Mucosa of descending colon (tissue), 3 donors: ENCODE results near the gene PHACTR1. TPM values are rescaled to one million over a fixed set of nuclear protein-coding genes. Genes with fewer than 3 reads are reported as not detected.

Experiments
- ATAC-seq: fragments of 200-7000 bp; cut with Tn5 transposase; one replicate; pipeline ENCODE4 v1.9.1; 2020; ENCODE audit warnings: mild to moderate bottlenecking, moderate library complexity
- DNase-seq, 3 donors: peaks; one replicate each; pipeline ENCODE4 v3.0.0-alpha.2; 2020
- H3K36me3 ChIP-seq: fragments of 200-600 bp; one replicate; pipeline ENCODE4 v1.8.0; 2021; ENCODE audit warnings: low read depth, mild to moderate bottlenecking
- H3K4me1 ChIP-seq: fragments of 200-600 bp; one replicate; pipeline ENCODE4 v1.8.0; 2021; ENCODE audit warnings: low read depth, mild to moderate bottlenecking
- H3K4me3 ChIP-seq: fragments of 200-600 bp; one replicate; pipeline ENCODE4 v1.8.0; 2021; ENCODE audit warnings: mild to moderate bottlenecking
- H3K9me3 ChIP-seq: fragments of 200-600 bp; one replicate; pipeline ENCODE4 v1.8.0; 2021; ENCODE audit warnings: mild to moderate bottlenecking
- intact Hi-C, 2 donors: fragments of 100-400 bp; cut with DNase I in 1 of 2; cut with micrococcal nuclease in 1 of 2; formaldehyde crosslinking; loops; one replicate each; pipeline versions ENCODE4 v1.11.0 to v1.11.1; 2022; cut with DNase I, micrococcal nuclease
- long read RNA-seq, 2 donors: library from polyadenylated mRNA; unstranded; transcript quantifications; one replicate each; pipeline ENCODE4 v2.0.0, GENCODE V29; 2019 to 2021
- total RNA-seq, 3 donors: library from RNA; stranded (reverse); fragmentation: NEBNext Ultra II Directional in 2 of 3; extraction: Animal tissue kit (Norgen Biotek cat#: 25700) in 2 of 3; gene quantifications; one replicate each; pipeline versions ENCODE4 v1.2.1 to v1.2.4, GENCODE V29; 2021 to 2023
- TF ChIP-seq, protein P1 (sequence below): fragments of 200-600 bp; IDR thresholded peaks from one replicate; pipeline ENCODE4 v1.8.0; 2022; ENCODE audit warnings: antibody characterized with exemption, mild to moderate bottlenecking
- donor health status: DM: no; HTN: no; CAD: no; lungs with moderate emphysema.
- donor health status: DM: no; HTN: no; CAD: no.
- donor health status: DM: no; HTN: yes; CAD: no.

Gene PHACTR1
- 1 to 10 TPM; 2.7 to 4.7 (median 3.1) TPM for total RNA-seq
- long read RNA-seq, donor 1, partial matches to known transcripts = 1 of 3 reads
- long read RNA-seq, donor 1, other reads (novel, unspliced or antisense) = 2 of 3 reads
- long read RNA-seq, donor 2, partial matches to known transcripts = 0 of 1 reads
- long read RNA-seq, donor 2, other reads (novel, unspliced or antisense) = 1 of 1 reads

DNA sequence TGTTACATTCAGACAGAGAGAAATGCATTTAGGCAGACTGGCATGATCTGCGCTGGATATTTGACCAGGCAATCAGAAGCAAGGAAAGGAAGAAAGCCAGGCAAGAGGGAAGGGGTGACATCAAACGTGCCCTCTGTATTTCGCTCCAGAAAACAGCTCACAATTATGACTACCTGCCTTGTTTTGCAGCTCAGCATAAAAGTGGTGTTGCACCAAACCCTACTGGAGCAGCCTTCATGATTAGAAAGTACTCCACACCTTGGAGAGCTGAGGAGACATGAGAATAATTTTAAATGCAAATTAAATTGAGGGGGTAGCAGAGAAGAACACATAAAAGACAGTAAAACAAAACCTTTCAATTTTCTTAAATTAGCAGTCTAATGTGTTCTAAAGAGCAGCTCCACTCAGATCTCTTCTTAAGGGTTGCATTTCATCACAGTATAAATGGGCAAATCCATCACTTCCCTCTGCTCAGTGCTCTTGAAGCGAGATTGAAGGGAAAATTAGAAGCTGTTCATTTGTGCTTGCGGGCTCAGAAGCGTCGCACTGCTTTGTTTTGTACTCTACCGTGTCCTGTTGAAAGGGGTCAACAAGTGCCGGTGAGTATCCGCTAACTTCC is at the start of gene PHACTR1:
PHACTR1 (plus strand) TSS at position 470 of the 619 bp plus-strand sequence.
- Histone ChIP-seq H3K36me3 (no peaks in the 10 kb centered on the region), H3K4me3 (no peak within 1 kb of the TSS), H3K9me3 (no peaks in the 10 kb centered on the region), H3K4me1 (no peaks in the 10 kb centered on the region)
- ATAC-seq (no peak), DNase-seq (no peak)
- intact Hi-C loops = no loop called here
- TF ChIP-seq, protein P1, sequence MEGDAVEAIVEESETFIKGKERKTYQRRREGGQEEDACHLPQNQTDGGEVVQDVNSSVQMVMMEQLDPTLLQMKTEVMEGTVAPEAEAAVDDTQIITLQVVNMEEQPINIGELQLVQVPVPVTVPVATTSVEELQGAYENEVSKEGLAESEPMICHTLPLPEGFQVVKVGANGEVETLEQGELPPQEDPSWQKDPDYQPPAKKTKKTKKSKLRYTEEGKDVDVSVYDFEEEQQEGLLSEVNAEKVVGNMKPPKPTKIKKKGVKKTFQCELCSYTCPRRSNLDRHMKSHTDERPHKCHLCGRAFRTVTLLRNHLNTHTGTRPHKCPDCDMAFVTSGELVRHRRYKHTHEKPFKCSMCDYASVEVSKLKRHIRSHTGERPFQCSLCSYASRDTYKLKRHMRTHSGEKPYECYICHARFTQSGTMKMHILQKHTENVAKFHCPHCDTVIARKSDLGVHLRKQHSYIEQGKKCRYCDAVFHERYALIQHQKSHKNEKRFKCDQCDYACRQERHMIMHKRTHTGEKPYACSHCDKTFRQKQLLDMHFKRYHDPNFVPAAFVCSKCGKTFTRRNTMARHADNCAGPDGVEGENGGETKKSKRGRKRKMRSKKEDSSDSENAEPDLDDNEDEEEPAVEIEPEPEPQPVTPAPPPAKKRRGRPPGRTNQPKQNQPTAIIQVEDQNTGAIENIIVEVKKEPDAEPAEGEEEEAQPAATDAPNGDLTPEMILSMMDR = no peak

DNA sequence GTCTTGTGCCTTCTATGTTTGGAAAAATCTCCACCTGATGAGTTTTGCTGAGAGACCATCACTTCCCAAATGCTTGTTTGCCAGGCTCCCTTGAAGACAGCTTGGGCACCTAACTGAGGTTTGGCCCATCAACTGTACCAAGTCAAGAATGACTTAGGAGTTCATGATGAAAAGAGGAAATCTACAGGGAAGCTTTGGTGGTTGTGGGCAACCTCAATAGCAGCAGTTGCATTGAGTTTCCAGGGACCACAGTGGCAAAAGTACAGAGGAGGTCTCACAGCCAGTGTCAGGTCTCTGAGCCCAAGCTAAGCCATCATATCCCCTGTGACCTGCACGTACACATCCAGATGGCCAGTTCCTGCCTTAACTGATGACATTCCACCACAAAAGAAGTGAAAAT is 49.7 kb upstream of the PHACTR1 start:
- Histone ChIP-seq H3K4me3 (no peak overlapping the region), H3K4me1 (no peaks in the 10 kb centered on the region), H3K36me3 (no peaks in the 10 kb centered on the region), H3K9me3 (no peaks in the 10 kb centered on the region)
- no peak for ATAC-seq
- TF ChIP-seq, protein P1 = no peak
- no peak for DNase-seq
- intact Hi-C loops = no loop called here

DNA sequence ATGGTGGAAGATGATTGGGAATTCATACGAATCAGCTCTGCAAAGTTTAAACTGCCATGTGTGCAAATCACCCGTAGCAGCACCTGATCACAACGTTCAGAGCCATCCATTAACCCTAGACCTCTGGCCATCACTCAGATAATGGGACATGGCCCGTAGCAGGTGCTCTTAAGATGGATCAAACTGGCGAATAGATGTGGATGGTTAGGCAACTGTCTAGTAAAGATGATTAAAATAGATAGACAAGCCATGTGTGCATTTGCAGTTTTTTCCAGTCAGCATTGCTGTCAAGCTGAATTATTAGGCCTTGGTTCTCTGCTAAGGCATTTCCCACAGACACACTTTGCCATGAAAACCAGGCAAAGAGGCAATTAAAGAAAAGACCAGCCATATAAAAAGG is 40.6 kb upstream of the PHACTR1 start:
- DNase-seq (no peak), ATAC-seq (no peak)
- Histone ChIP-seq H3K4me3 (no peak overlapping the region), H3K9me3 (no peaks in the 10 kb centered on the region), H3K36me3 (no peaks in the 10 kb centered on the region), H3K4me1 (no peaks in the 10 kb centered on the region)
- TF ChIP-seq, protein P1 = no peak
- intact Hi-C loops = no loop called here

DNA sequence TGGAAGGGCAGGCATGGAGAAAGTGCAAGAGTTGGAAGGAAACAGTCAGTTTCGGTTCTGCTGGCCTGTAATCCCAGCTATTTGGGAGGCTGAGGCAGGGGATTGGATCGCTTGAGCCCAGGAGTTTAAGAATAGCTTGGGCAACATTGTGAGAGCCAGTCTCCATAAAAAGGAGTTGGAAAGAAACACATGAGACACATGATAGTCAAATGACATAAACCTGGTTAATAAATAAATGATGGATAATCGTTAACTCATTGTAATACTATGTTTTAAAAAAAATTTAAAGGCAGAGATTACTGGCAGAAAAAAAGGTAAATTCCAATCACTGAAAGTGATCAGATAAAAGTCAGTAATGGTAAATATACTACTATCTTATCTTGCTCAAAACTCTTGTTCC is 37.2 kb upstream of the PHACTR1 start:
- DNase-seq (no peak), ATAC-seq (no peak)
- TF ChIP-seq, protein P1 = no peak
- Histone ChIP-seq H3K4me3 (no peak overlapping the region), H3K9me3 (no peaks in the 10 kb centered on the region), H3K4me1 (no peaks in the 10 kb centered on the region), H3K36me3 (no peaks in the 10 kb centered on the region)
- intact Hi-C loops = no loop called here

DNA sequence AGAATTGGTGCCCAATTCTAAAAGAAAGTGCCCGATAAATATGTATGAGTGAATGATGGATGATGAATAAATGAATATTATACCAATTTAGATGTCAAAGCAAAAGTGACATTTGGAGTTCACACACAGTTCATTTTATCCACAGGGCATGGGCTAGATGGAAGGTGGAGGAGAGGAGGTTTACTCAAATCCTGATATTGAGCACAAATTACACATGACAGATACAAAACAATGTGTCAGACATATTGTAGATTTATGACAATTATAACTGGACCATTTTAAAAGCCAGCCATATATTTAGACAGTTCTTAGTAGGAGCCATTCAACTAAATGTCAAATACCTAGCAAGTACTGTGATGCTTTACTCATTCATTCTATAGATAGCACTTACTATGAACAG is 23.4 kb upstream of the PHACTR1 start:
- H3K4me3 ChIP-seq = no peak overlapping the region
- no peaks in the 10 kb centered on the region for H3K36me3 ChIP-seq
- intact Hi-C loops = no loop called here
- no peaks in the 10 kb centered on the region for H3K9me3 ChIP-seq
- TF ChIP-seq, protein P1 = no peak
- ATAC-seq (no peak), DNase-seq (no peak)
- no peaks in the 10 kb centered on the region for H3K4me1 ChIP-seq
